Measurements from ENCODE around the gene SIPA1.

SIPA1 gene

GRCh38 chr11:65619281-65619928 is 18.5 kb upstream of the SIPA1 start:
- H3K27ac ChIP-seq, result no peak overlapping the region
- TF ChIP-seq CTCF (IDR thresholded peaks at IDR 0.05), result no peak
- H3K4me3 ChIP-seq, result no peak overlapping the region
- no peak for DNase-seq (ENCODE audit: low spot score)

GRCh38 chr11:65620666-65621065 is 17.2 kb upstream of the SIPA1 start:
- no peak for TF ChIP-seq CTCF (IDR thresholded peaks at IDR 0.05)
- Histone ChIP-seq H3K27ac (no peak overlapping the region), H3K4me3 (no peak overlapping the region)
- no peak for DNase-seq (ENCODE audit: low spot score)

- DNase-seq (ENCODE audit: low spot score), result no peak
- TF ChIP-seq CTCF (IDR thresholded peaks at IDR 0.05), result no peak
- Histone ChIP-seq H3K4me3 (no peak overlapping the region), H3K27ac (no peak overlapping the region)
Measured at GRCh38 chr11:65621460-65621859, 16.4 kb upstream of the SIPA1 start.

- no peak overlapping the region for H3K27ac ChIP-seq
- no peak for DNase-seq (ENCODE audit: low spot score)
- TF ChIP-seq CTCF (IDR thresholded peaks at IDR 0.05), result no peak
- H3K4me3 ChIP-seq, result no peak overlapping the region
Measured at GRCh38 chr11:65622011-65622410, 15.9 kb upstream of the SIPA1 start.

- no peak for TF ChIP-seq CTCF (IDR thresholded peaks at IDR 0.05)
- Histone ChIP-seq H3K27ac (no peak overlapping the region), H3K4me3 (no peak overlapping the region)
- DNase-seq (ENCODE audit: low spot score), result no peak
Measured at GRCh38 chr11:65623177-65623576, 14.7 kb upstream of the SIPA1 start.

GRCh38 chr11:65623852-65624616 is 13.9 kb upstream of the SIPA1 start:
- no peak for DNase-seq (ENCODE audit: low spot score)
- no peak for TF ChIP-seq CTCF (IDR thresholded peaks at IDR 0.05)
- H3K27ac ChIP-seq, result no peak overlapping the region
- no peak overlapping the region for H3K4me3 ChIP-seq

Data from coronary artery (tissue), 2 donors.